Measurements from ENCODE around the gene ARAP1. TPM values are rescaled to one million over a fixed set of nuclear protein-coding genes. Genes with fewer than 3 reads are reported as not detected.

Gene ARAP1
- polyA plus RNA-seq, 3 donors = 48.7 to 487 (median 79.0) TPM

- no peaks in the 10 kb centered on the region for H3K27me3 ChIP-seq (ENCODE audit: control insufficient read depth in 2 of 2, insufficient read depth in 2 of 2, low read length in 2 of 2)
- peaks cover 90 to 99% of the 10 kb centered on the region in 2 donors for H3K4me1 ChIP-seq (ENCODE audit: control insufficient read depth in 1 of 2, insufficient read depth in 2 of 2, low read length in 2 of 2)
- peaks cover 100% of the 10 kb centered on the region for H4K20me1 ChIP-seq (ENCODE audit: insufficient read depth, low read length)
- peak overlapping the region; percentile 90 to 99 for H3K4me3 Mint-ChIP-seq
- no peak for DNase-seq
- peaks cover 78 to 87% of the 10 kb centered on the region in 2 donors for H3K36me3 Mint-ChIP-seq
- no peak overlapping the region for H2AFZ ChIP-seq (ENCODE audit: insufficient read depth, low read depth, low read length, poor library complexity, severe bottlenecking)
- H3K27me3 Mint-ChIP-seq (ENCODE audit: low read depth in 3 of 3) = peaks cover 0 to 2% (median 0%) of the 10 kb centered on the region in 3 donors
- H3K9ac ChIP-seq (ENCODE audit: insufficient read depth, low read length, poor library complexity, severe bottlenecking) = peak overlapping the region; percentile 64
- H3K27ac ChIP-seq (ENCODE audit: low read depth in 1 of 2, low read length in 2 of 2) = peak overlapping the region; percentile 75 to 85
- WGBS (ENCODE audit: insufficient coverage) = 3% methylated on average over 13 of the region's 13 CpGs
- no peaks in the 10 kb centered on the region for H3K9me3 ChIP-seq (replicated peaks in 1 of 2; ENCODE audit: control insufficient read depth in 1 of 2, insufficient read depth in 1 of 2, low read length in 2 of 2)
- no peaks in the 10 kb centered on the region for H3K9me3 Mint-ChIP-seq
- H3K4me3 ChIP-seq (replicated peaks in 1 of 3; ENCODE audit: low read depth in 2 of 3, low read length in 3 of 3) = peak overlapping the region; percentile 64 to 85 (median 66)
- peaks cover 52 to 79% of the 10 kb centered on the region in 2 donors for H3K36me3 ChIP-seq (replicated peaks in 1 of 2; ENCODE audit: control insufficient read depth in 1 of 2, insufficient read depth in 2 of 2, low read length in 2 of 2)
- peak overlapping the region; percentile 88 to 98 (median 96) for H3K27ac Mint-ChIP-seq
- peaks cover 91% of the 10 kb centered on the region for H3K4me1 Mint-ChIP-seq
- no peak for TF ChIP-seq CTCF (IDR thresholded peaks at IDR 0.05)
- peak overlapping the region; percentile 94 for H3K4me2 ChIP-seq (replicated peaks; ENCODE audit: extremely low read depth, low read length, poor library complexity, severe bottlenecking)
- peaks cover 100% of the 10 kb centered on the region for H3K79me2 ChIP-seq (ENCODE audit: insufficient read depth, low read length)
- intact Hi-C loops (cut with micrococcal nuclease) = loop anchor here (2.0 to 5.0 kb wide), 5 partner anchors 13 to 93 kb away; partner anchors contain the start of gene ATG16L2 (in 2 of the 2)
Observed at GRCh38 chr11:72721689-72722049, 30.5 kb downstream of the ARAP1 start.

GRCh38 chr11:72721276-72721675 lies 30.9 kb downstream of the ARAP1 start:
- H3K36me3 ChIP-seq (replicated peaks in 1 of 2; ENCODE audit: control insufficient read depth in 1 of 2, insufficient read depth in 2 of 2, low read length in 2 of 2) = peaks cover 53 to 80% of the 10 kb centered on the region in 2 donors
- H2AFZ ChIP-seq (ENCODE audit: insufficient read depth, low read depth, low read length, poor library complexity, severe bottlenecking) = no peak overlapping the region
- H3K4me2 ChIP-seq (replicated peaks; ENCODE audit: extremely low read depth, low read length, poor library complexity, severe bottlenecking) = peak overlapping the region; percentile 94
- peaks cover 100% of the 10 kb centered on the region for H3K79me2 ChIP-seq (ENCODE audit: insufficient read depth, low read length)
- intact Hi-C loops (cut with micrococcal nuclease) = loop anchor here (2.0 to 5.0 kb wide), 4 partner anchors 14 to 91 kb away; partner anchors contain the start of gene ATG16L2 (in 1 of the 2)
- Mint-ChIP-seq H3K9me3 (no peaks in the 10 kb centered on the region), H3K27me3 (ENCODE audit: low read depth in 3 of 3) (peaks cover 0 to 2% (median 0%) of the 10 kb centered on the region in 3 donors), H3K4me3 (peak overlapping the region; percentile 90 to 99), H3K27ac (peak overlapping the region; percentile 88 to 98 (median 96)), H3K36me3 (peaks cover 77 to 87% of the 10 kb centered on the region in 2 donors), H3K4me1 (peaks cover 90% of the 10 kb centered on the region)
- no peak for TF ChIP-seq CTCF (IDR thresholded peaks at IDR 0.05)
- H3K27me3 ChIP-seq (ENCODE audit: control insufficient read depth in 2 of 2, insufficient read depth in 2 of 2, low read length in 2 of 2) = no peaks in the 10 kb centered on the region
- no peaks in the 10 kb centered on the region for H3K9me3 ChIP-seq (replicated peaks in 1 of 2; ENCODE audit: control insufficient read depth in 1 of 2, insufficient read depth in 1 of 2, low read length in 2 of 2)
- WGBS (ENCODE audit: insufficient coverage) = 13% methylated on average over 2 of the region's 3 CpGs
- peak overlapping the region; percentile 64 to 85 (median 66) for H3K4me3 ChIP-seq (replicated peaks in 1 of 3; ENCODE audit: low read depth in 2 of 3, low read length in 3 of 3)
- H3K27ac ChIP-seq (ENCODE audit: low read depth in 1 of 2, low read length in 2 of 2) = peak overlapping the region; percentile 75 to 85
- DNase-seq = no peak
- H4K20me1 ChIP-seq (ENCODE audit: insufficient read depth, low read length) = peaks cover 100% of the 10 kb centered on the region
- peak overlapping the region; percentile 64 for H3K9ac ChIP-seq (ENCODE audit: insufficient read depth, low read length, poor library complexity, severe bottlenecking)
- peaks cover 88 to 98% of the 10 kb centered on the region in 2 donors for H3K4me1 ChIP-seq (ENCODE audit: control insufficient read depth in 1 of 2, insufficient read depth in 2 of 2, low read length in 2 of 2)
